Duodenal mucosa (tissue), 2 donors: ENCODE results near the gene COX14.
A peak's percentile ranks its signal among the peaks of the same experiment; 100 is the strongest.
"Not testable (repeated sequence)": the region's sequence is repeated elsewhere in the genome, so short reads cannot be mapped to it uniquely, and the experiment has no call there.

ENCODE experiments used
- H3K27ac ChIP-seq: one replicate; pipeline ENCODE4 v1.7.0; 2013; ENCODE audit warnings: low read depth, low read length
- H3K27me3 ChIP-seq, 2 donors: one replicate each; pipeline ENCODE4 v1.7.0; 2013; ENCODE audit warnings: low read length in 2 of 2, control low read depth in 1 of 2; ENCODE audit not compliant: insufficient read depth in 2 of 2, control insufficient read depth in 1 of 2
- H3K36me3 ChIP-seq, 2 donors: one replicate each; pipeline ENCODE4 v1.7.0; 2013; ENCODE audit warnings: low read length in 2 of 2, control low read depth in 1 of 2; ENCODE audit not compliant: insufficient read depth in 2 of 2, control insufficient read depth in 1 of 2
- H3K4me1 ChIP-seq, 2 donors: one replicate each; pipeline ENCODE4 v1.7.0; 2013; ENCODE audit warnings: low read length in 2 of 2, control low read depth in 1 of 2; ENCODE audit not compliant: insufficient read depth in 2 of 2, control insufficient read depth in 1 of 2
- H3K4me3 ChIP-seq, 2 donors: one replicate each; pipeline ENCODE4 v1.7.0; 2013; ENCODE audit warnings: low read length in 2 of 2, low read depth in 1 of 2
- H3K9ac ChIP-seq, 2 donors: one replicate each; pipeline ENCODE4 v1.7.0; 2013; ENCODE audit warnings: low read length in 2 of 2, low read depth in 1 of 2
- H3K9me3 ChIP-seq, 2 donors: one replicate each; pipeline ENCODE4 v1.7.0; 2013; ENCODE audit warnings: low read length in 2 of 2, control low read depth in 1 of 2; ENCODE audit not compliant: control insufficient read depth in 1 of 2

The COX14 gene

DNA sequence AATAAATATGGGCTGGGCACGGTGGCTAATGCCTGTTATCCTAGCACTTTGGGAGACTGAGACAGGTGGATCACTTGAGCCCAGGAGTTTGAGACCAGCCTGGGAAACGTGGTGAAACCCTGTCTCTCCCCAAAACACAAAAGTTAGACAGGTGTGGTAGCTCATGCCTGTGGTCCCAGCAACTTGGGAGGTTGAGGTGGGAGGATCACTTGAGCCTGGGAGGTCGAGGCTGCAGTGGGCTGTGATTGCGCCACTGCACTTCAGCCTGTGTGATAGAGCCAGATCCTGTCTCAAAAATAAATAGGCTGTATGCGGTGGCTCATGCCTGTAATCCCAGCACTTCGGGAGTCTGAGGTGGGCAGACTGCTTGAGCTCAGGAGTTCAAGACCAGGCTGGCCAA lies 36.0 kb downstream of the COX14 start:
- H3K4me1 ChIP-seq, H3K36me3 ChIP-seq, H3K9me3 ChIP-seq, H3K27me3 ChIP-seq, H3K9ac ChIP-seq, H3K27ac ChIP-seq, H3K4me3 ChIP-seq: not testable (repeated sequence)

GRCh38 chr12:50149311-50149710 lies 37.3 kb downstream of the COX14 start:
- Histone ChIP-seq H3K36me3 (no peaks in the 10 kb centered on the region), H3K27ac (no peak overlapping the region), H3K9me3 (no peaks in the 10 kb centered on the region), H3K4me3 (no peak overlapping the region), H3K4me1 (no peaks in the 10 kb centered on the region), H3K27me3 (no peaks in the 10 kb centered on the region), H3K9ac (no peak overlapping the region)

DNA sequence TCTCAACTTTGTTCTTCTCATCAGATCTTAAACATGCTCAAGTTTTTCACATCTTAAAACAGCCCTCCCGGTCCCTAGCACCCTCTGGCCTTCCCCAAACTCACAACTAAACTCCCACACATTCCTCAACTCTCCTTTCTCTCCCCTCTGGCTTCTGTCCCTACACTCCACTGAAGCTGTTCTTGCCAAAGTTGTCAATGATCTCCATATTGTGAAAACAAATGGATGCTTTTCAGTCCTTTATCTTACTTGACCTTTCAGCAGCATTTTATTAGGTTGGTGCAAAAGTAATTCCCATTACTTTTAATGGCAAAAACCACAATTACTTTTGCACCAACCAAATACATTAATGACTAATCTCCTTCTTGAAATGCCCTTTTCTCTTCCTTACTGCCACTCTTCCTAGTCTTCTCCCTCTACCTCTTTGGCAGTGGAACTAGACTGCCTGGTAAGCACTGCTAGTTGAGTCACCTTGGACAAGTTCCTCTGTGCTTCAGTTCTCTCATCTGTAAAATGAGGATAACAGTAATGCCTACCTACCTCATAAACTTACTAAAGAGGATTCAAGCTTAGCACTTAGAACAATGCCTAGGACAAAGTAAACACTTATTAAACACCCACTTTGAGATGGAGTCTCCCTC lies 39.1 kb downstream of the COX14 start:
- no peak overlapping the region for H3K9ac ChIP-seq
- H3K36me3 ChIP-seq, result no peaks in the 10 kb centered on the region
- no peaks in the 10 kb centered on the region for H3K27me3 ChIP-seq
- no peak overlapping the region for H3K4me3 ChIP-seq
- no peak overlapping the region for H3K27ac ChIP-seq
- H3K9me3 ChIP-seq, result no peaks in the 10 kb centered on the region
- no peaks in the 10 kb centered on the region for H3K4me1 ChIP-seq

DNA sequence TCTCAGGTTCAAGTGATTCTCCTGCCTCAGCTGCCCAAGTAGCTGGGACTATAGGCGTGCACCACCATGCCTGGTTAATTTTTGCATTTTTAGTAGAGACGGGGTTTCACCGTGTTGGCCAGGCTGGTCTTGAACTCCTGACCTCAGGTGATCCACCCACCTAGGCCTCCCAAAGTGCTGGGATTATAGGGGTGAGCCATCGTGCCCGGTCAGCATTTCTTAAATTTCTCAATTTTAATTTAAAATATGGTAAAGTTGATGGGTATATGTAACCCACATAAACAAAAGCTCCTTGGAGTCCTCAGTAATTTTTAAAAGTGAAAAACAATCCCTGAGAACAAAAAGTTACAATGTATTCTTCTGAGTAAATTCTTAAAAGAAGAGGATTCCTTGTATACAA lies 42.9 kb downstream of the COX14 start:
- H3K9ac ChIP-seq, H3K27ac ChIP-seq, H3K9me3 ChIP-seq, H3K4me3 ChIP-seq, H3K27me3 ChIP-seq, H3K4me1 ChIP-seq, H3K36me3 ChIP-seq: not testable (repeated sequence)

- no peak overlapping the region for H3K4me3 ChIP-seq
- no peaks in the 10 kb centered on the region for H3K27me3 ChIP-seq
- H3K36me3 ChIP-seq, result no peaks in the 10 kb centered on the region
- no peak overlapping the region for H3K27ac ChIP-seq
- no peaks in the 10 kb centered on the region for H3K4me1 ChIP-seq
- H3K9ac ChIP-seq, result no peak overlapping the region
- H3K9me3 ChIP-seq, result no peaks in the 10 kb centered on the region
Measured at GRCh38 chr12:50156641-50157040, 44.6 kb downstream of the COX14 start.

DNA sequence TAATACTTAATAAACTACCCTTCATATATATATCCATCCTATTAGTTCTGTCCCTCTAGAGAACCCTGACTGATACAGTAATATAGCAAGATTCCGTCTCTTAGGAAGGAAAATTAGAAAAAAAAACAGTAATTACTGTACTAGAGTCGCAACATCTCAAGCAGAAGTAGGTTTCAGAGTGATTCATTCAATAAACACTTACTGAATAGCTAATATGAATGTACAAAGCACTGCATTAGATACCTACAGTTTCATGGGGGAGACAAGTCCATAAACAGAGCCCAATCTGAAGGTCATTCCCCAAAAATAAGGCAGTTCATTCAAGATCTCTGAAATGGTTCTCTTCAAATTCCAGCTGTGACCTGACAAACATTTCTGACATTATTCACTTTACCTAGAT lies 45.2 kb downstream of the COX14 start:
- Histone ChIP-seq H3K27ac (no peak overlapping the region), H3K27me3 (no peaks in the 10 kb centered on the region), H3K36me3 (no peaks in the 10 kb centered on the region), H3K9me3 (no peaks in the 10 kb centered on the region), H3K9ac (no peak overlapping the region), H3K4me3 (no peak overlapping the region), H3K4me1 (no peaks in the 10 kb centered on the region)

DNA sequence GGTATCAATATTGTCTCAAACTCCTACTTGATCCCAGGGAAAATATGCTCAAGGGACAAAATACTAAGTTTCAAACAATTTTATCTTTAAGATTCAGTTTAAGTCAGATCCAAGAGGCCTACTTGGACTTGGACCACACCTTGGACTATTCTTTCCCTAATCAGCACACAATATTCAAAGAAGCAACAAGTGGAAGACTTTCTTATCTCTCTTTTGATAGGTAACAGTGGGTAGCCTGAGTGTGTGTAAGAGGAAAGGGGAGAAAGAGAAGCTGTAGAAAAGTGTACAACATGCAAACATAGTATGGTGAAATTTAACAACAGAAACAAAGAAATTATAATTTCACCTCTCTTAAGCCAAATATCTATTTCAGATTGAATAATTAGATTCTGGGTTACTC lies 48.6 kb downstream of the COX14 start:
- Histone ChIP-seq H3K9me3 (no peaks in the 10 kb centered on the region), H3K4me3 (no peak overlapping the region), H3K27me3 (no peaks in the 10 kb centered on the region), H3K9ac (no peak overlapping the region), H3K27ac (no peak overlapping the region), H3K4me1 (peaks cover 0 to 3% of the 10 kb centered on the region in 2 donors), H3K36me3 (no peaks in the 10 kb centered on the region)

DNA sequence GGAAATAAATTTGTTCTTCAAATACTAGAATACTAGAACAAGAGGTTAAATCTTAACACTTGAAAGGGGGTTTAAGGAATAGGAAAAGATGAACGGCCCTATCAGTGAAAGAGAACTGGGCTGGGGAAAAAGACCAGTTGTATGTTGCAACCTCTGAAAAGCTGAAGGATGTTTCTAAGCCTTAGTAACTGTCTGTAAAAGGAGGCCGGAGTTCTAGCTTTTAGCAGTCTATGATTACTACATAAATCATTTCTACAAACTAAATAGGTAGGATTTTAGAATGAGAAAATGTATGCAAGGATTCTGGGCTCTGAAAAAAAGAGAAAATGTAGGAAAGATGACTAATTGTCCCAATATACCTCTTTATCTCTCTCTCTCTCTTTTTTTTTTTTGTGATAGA lies 50.2 kb downstream of the COX14 start:
- Histone ChIP-seq H3K27me3 (no peaks in the 10 kb centered on the region), H3K9ac (no peak overlapping the region), H3K36me3 (no peaks in the 10 kb centered on the region), H3K4me1 (peaks cover 4 to 8% of the 10 kb centered on the region in 2 donors), H3K4me3 (no peak overlapping the region), H3K9me3 (no peaks in the 10 kb centered on the region), H3K27ac (no peak overlapping the region)

DNA sequence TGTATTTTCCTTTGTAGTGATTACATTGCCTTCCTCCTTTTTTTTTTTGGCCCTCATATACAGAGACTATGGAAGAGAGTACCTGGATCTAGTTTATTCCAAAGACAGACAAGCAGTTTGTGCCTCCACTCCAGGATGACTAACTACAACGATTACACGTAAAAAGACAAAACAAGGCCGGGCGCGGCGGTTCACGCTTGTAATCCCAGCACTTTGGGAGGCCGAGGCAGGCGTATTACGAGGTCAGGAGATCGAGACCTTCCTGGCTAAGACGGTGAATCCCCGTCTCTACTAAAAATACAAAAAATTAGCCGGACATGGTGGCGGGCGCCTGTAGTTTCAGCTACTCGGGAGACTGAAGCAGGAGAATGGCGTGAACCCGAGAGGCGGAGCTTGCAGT lies 52.9 kb downstream of the COX14 start:
- H3K36me3 ChIP-seq, result no peaks in the 10 kb centered on the region
- no peak overlapping the region for H3K4me3 ChIP-seq
- H3K27me3 ChIP-seq, result no peaks in the 10 kb centered on the region
- no peak overlapping the region for H3K27ac ChIP-seq
- no peaks in the 10 kb centered on the region for H3K9me3 ChIP-seq
- H3K9ac ChIP-seq, result no peak overlapping the region
- peaks cover 4 to 11% of the 10 kb centered on the region in 2 donors for H3K4me1 ChIP-seq

DNA sequence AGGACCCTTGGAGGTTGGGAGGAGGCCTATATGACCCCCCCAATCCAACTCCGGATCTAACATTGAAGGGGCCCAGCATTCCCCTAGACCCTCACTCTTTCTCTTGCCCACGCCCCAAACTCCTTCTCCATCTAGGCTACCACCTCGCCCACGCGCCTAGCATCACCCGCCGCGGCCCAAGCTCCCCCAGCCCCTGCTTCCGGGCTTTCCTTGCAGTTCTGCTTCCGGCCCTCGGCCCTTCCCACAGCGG lies 54.7 kb downstream of the COX14 start:
- H3K27me3 ChIP-seq, result no peaks in the 10 kb centered on the region
- H3K4me1 ChIP-seq, result peaks cover 4 to 11% of the 10 kb centered on the region in 2 donors
- no peaks in the 10 kb centered on the region for H3K9me3 ChIP-seq
- no peaks in the 10 kb centered on the region for H3K36me3 ChIP-seq
- peak overlapping the region; percentile 88 for H3K27ac ChIP-seq
- H3K9ac ChIP-seq, result peak overlapping the region; percentile 48 to 75
- H3K4me3 ChIP-seq, result peak overlapping the region; percentile 84
